GM23338 (cell line): ENCODE data around the gene ITPRIP. TPM values are rescaled to one million over a fixed set of nuclear protein-coding genes. Genes with fewer than 3 reads are reported as not detected.

ENCODE experiments used
- CTCF ChIP-seq, 2 experiments: fragments of 200-600 bp in 1 of 2; sonication (generic) in 1 of 2; conservative IDR thresholded peaks; 2 replicates each; pipeline versions ENCODE4 v1.5.1 to v1.6.1; 2016 to 2017; ENCODE audit warnings: antibody characterized with exemption in 2 of 2, low read depth in 2 of 2, mild to moderate bottlenecking in 2 of 2, moderate library complexity in 1 of 2
- NANOG ChIP-seq: IDR thresholded peaks from 2 replicates; pipeline ENCODE4 v1.6.1; 2016; ENCODE audit warnings: antibody characterized with exemption, borderline replicate concordance
- REST ChIP-seq: IDR thresholded peaks from one replicate; pipeline ENCODE4 v1.6.1; 2018; ENCODE audit warnings: antibody characterized with exemption; ENCODE audit not compliant: unreplicated experiment
- STAT1 ChIP-seq: IDR thresholded peaks from one replicate; pipeline ENCODE4 v1.6.1; 2016; ENCODE audit warnings: antibody characterized with exemption; ENCODE audit not compliant: unreplicated experiment
- ZNF331 ChIP-seq: fragments of 250-450 bp; sonication (Bioruptor Pico); IDR thresholded peaks from 2 replicates; pipeline ENCODE4 v1.5.0; 2020; ENCODE audit warnings: low read depth, mild to moderate bottlenecking, moderate library complexity
- ZNF462 ChIP-seq: fragments of 250-450 bp; sonication (Bioruptor Pico); IDR thresholded peaks from 2 replicates; pipeline ENCODE4 v1.5.0; 2020; ENCODE audit warnings: mild to moderate bottlenecking, moderate library complexity
- polyA plus RNA-seq: library from polyadenylated mRNA; unstranded; fragments of >200 nt; fragmentation: Nextera tagmentation; extraction: Ambion mirVana; gene quantifications from 2 replicates; pipeline ENCODE4 v1.2.1, GENCODE V29; 2016
- total RNA-seq: library from RNA; depleted of rRNA; stranded (reverse); fragments of >200 nt; shearing (Covaris generic); gene quantifications from 2 replicates; pipeline ENCODE4 v1.2.3, GENCODE V29; 2014

ITPRIP gene
- total and polyA plus RNA-seq, 2 experiments from 2014 or later, result 6.9 to 15.2 TPM

- no peak for TF ChIP-seq ZNF462 (CRISPR knock-in tag)
- TF ChIP-seq STAT1, result no peak
- TF ChIP-seq NANOG, result no peak
- no peak for TF ChIP-seq CTCF (conservative IDR thresholded peaks at IDR 0.05; ENCODE audit: low read depth in 2 of 2)
- no peak for TF ChIP-seq REST
- no peak for TF ChIP-seq ZNF331 (CRISPR knock-in tag)
Observed at GRCh38 chr10:104299031-104299904, 39.0 kb downstream of the ITPRIP start (continued).
